ENCODE measurements around the gene ATP6V0D1.

Gene ATP6V0D1

GRCh38 chr16:67426022-67426421, 54.9 kb downstream of the ATP6V0D1 start:
- Histone ChIP-seq H2AFZ (ENCODE audit: low read length, unreplicated experiment) (no peak overlapping the region), H3K79me2 (ENCODE audit: control insufficient read depth, insufficient read depth, low read length, unreplicated experiment) (no peaks in the 10 kb centered on the region), H3K27me3 (ENCODE audit: insufficient read depth, low read length) (peaks cover 28% of the 10 kb centered on the region), H3K36me3 (ENCODE audit: insufficient read depth, low read length) (no peaks in the 10 kb centered on the region), H3K4me1 (ENCODE audit: control insufficient read depth, insufficient read depth, low read length, unreplicated experiment) (no peaks in the 10 kb centered on the region), H3K4me3 (ENCODE audit: low read depth, low read length) (no peak overlapping the region), H3K27ac (ENCODE audit: low read depth, low read length) (no peak overlapping the region)

GRCh38 chr16:67425580-67425979, 55.4 kb downstream of the ATP6V0D1 start:
- Histone ChIP-seq H3K79me2 (ENCODE audit: control insufficient read depth, insufficient read depth, low read length, unreplicated experiment) (no peaks in the 10 kb centered on the region), H3K27me3 (ENCODE audit: insufficient read depth, low read length) (peaks cover 27% of the 10 kb centered on the region), H3K27ac (ENCODE audit: low read depth, low read length) (no peak overlapping the region), H3K4me3 (ENCODE audit: low read depth, low read length) (no peak overlapping the region), H3K36me3 (ENCODE audit: insufficient read depth, low read length) (no peaks in the 10 kb centered on the region), H2AFZ (ENCODE audit: low read length, unreplicated experiment) (no peak overlapping the region), H3K4me1 (ENCODE audit: control insufficient read depth, insufficient read depth, low read length, unreplicated experiment) (no peaks in the 10 kb centered on the region)

- Histone ChIP-seq H2AFZ (ENCODE audit: low read length, unreplicated experiment) (no peak overlapping the region), H3K4me1 (ENCODE audit: control insufficient read depth, insufficient read depth, low read length, unreplicated experiment) (no peaks in the 10 kb centered on the region), H3K27me3 (ENCODE audit: insufficient read depth, low read length) (peaks cover 22% of the 10 kb centered on the region), H3K79me2 (ENCODE audit: control insufficient read depth, insufficient read depth, low read length, unreplicated experiment) (no peaks in the 10 kb centered on the region), H3K4me3 (ENCODE audit: low read depth, low read length) (no peak overlapping the region), H3K36me3 (ENCODE audit: insufficient read depth, low read length) (no peaks in the 10 kb centered on the region), H3K27ac (ENCODE audit: low read depth, low read length) (no peak overlapping the region)
Observed at GRCh38 chr16:67425061-67425460, 55.9 kb downstream of the ATP6V0D1 start.

GRCh38 chr16:67424261-67424615, 56.7 kb downstream of the ATP6V0D1 start:
- H3K4me3 ChIP-seq (ENCODE audit: low read depth, low read length): no peak overlapping the region
- H3K4me1 ChIP-seq (ENCODE audit: control insufficient read depth, insufficient read depth, low read length, unreplicated experiment): no peaks in the 10 kb centered on the region
- H2AFZ ChIP-seq (ENCODE audit: low read length, unreplicated experiment): no peak overlapping the region
- H3K36me3 ChIP-seq (ENCODE audit: insufficient read depth, low read length): no peaks in the 10 kb centered on the region
- no peaks in the 10 kb centered on the region for H3K79me2 ChIP-seq (ENCODE audit: control insufficient read depth, insufficient read depth, low read length, unreplicated experiment)
- H3K27me3 ChIP-seq (ENCODE audit: insufficient read depth, low read length): peaks cover 13% of the 10 kb centered on the region
- no peak overlapping the region for H3K27ac ChIP-seq (ENCODE audit: low read depth, low read length)

- no peaks in the 10 kb centered on the region for H3K79me2 ChIP-seq (ENCODE audit: control insufficient read depth, insufficient read depth, low read length, unreplicated experiment)
- H2AFZ ChIP-seq (ENCODE audit: low read length, unreplicated experiment): no peak overlapping the region
- no peak overlapping the region for H3K4me3 ChIP-seq (ENCODE audit: low read depth, low read length)
- H3K36me3 ChIP-seq (ENCODE audit: insufficient read depth, low read length): no peaks in the 10 kb centered on the region
- H3K4me1 ChIP-seq (ENCODE audit: control insufficient read depth, insufficient read depth, low read length, unreplicated experiment): no peaks in the 10 kb centered on the region
- H3K27ac ChIP-seq (ENCODE audit: low read depth, low read length): no peak overlapping the region
- peaks cover 9% of the 10 kb centered on the region; the same call in 1 of the 2 replicates for H3K27me3 ChIP-seq (ENCODE audit: insufficient read depth, low read length)
Observed at GRCh38 chr16:67423611-67424260, 57.2 kb downstream of the ATP6V0D1 start.

- Histone ChIP-seq H3K4me1 (ENCODE audit: control insufficient read depth, insufficient read depth, low read length, unreplicated experiment) (no peaks in the 10 kb centered on the region), H3K27ac (ENCODE audit: low read depth, low read length) (no peak overlapping the region), H3K4me3 (ENCODE audit: low read depth, low read length) (no peak overlapping the region), H3K79me2 (ENCODE audit: control insufficient read depth, insufficient read depth, low read length, unreplicated experiment) (no peaks in the 10 kb centered on the region), H3K27me3 (ENCODE audit: insufficient read depth, low read length) (0 out of 2 replicates have a peak, but pooled peaks cover 9% of the 10 kb centered on the region), H2AFZ (ENCODE audit: low read length, unreplicated experiment) (no peak overlapping the region), H3K36me3 (ENCODE audit: insufficient read depth, low read length) (no peaks in the 10 kb centered on the region)
Observed at GRCh38 chr16:67423015-67423414, 57.9 kb downstream of the ATP6V0D1 start.

GRCh38 chr16:67421030-67421429, 59.9 kb downstream of the ATP6V0D1 start:
- Histone ChIP-seq H3K4me3 (ENCODE audit: low read depth, low read length) (no peak overlapping the region), H3K4me1 (ENCODE audit: control insufficient read depth, insufficient read depth, low read length, unreplicated experiment) (no peaks in the 10 kb centered on the region), H2AFZ (ENCODE audit: low read length, unreplicated experiment) (no peak overlapping the region), H3K79me2 (ENCODE audit: control insufficient read depth, insufficient read depth, low read length, unreplicated experiment) (no peaks in the 10 kb centered on the region), H3K27me3 (ENCODE audit: insufficient read depth, low read length) (0 out of 2 replicates have a peak, but pooled peaks cover 9% of the 10 kb centered on the region), H3K27ac (ENCODE audit: low read depth, low read length) (no peak overlapping the region), H3K36me3 (ENCODE audit: insufficient read depth, low read length) (no peaks in the 10 kb centered on the region)

- Histone ChIP-seq H3K36me3 (ENCODE audit: insufficient read depth, low read length) (no peaks in the 10 kb centered on the region), H3K4me1 (ENCODE audit: control insufficient read depth, insufficient read depth, low read length, unreplicated experiment) (no peaks in the 10 kb centered on the region), H2AFZ (ENCODE audit: low read length, unreplicated experiment) (no peak overlapping the region), H3K79me2 (ENCODE audit: control insufficient read depth, insufficient read depth, low read length, unreplicated experiment) (peaks cover 4% of the 10 kb centered on the region), H3K27me3 (ENCODE audit: insufficient read depth, low read length) (no peaks in the 10 kb centered on the region), H3K27ac (ENCODE audit: low read depth, low read length) (no peak overlapping the region), H3K4me3 (ENCODE audit: low read depth, low read length) (no peak overlapping the region)
Observed at GRCh38 chr16:67419931-67420330, 61.0 kb downstream of the ATP6V0D1 start.

- no peaks in the 10 kb centered on the region for H3K36me3 ChIP-seq (ENCODE audit: insufficient read depth, low read length)
- H3K79me2 ChIP-seq (ENCODE audit: control insufficient read depth, insufficient read depth, low read length, unreplicated experiment): peaks cover 5% of the 10 kb centered on the region
- no peaks in the 10 kb centered on the region for H3K27me3 ChIP-seq (ENCODE audit: insufficient read depth, low read length)
- H3K4me3 ChIP-seq (ENCODE audit: low read depth, low read length): no peak overlapping the region
- H3K27ac ChIP-seq (ENCODE audit: low read depth, low read length): no peak overlapping the region
- H3K4me1 ChIP-seq (ENCODE audit: control insufficient read depth, insufficient read depth, low read length, unreplicated experiment): no peaks in the 10 kb centered on the region
- H2AFZ ChIP-seq (ENCODE audit: low read length, unreplicated experiment): no peak overlapping the region
Observed at GRCh38 chr16:67419502-67419901, 61.5 kb downstream of the ATP6V0D1 start.

GRCh38 chr16:67417333-67418061, 63.5 kb downstream of the ATP6V0D1 start:
- Histone ChIP-seq H3K27me3 (ENCODE audit: insufficient read depth, low read length) (no peaks in the 10 kb centered on the region), H3K27ac (ENCODE audit: low read depth, low read length) (no peak overlapping the region), H3K4me3 (ENCODE audit: low read depth, low read length) (no peak overlapping the region), H2AFZ (ENCODE audit: low read length, unreplicated experiment) (no peak overlapping the region), H3K4me1 (ENCODE audit: control insufficient read depth, insufficient read depth, low read length, unreplicated experiment) (peaks cover 4% of the 10 kb centered on the region), H3K79me2 (ENCODE audit: control insufficient read depth, insufficient read depth, low read length, unreplicated experiment) (peaks cover 8% of the 10 kb centered on the region), H3K36me3 (ENCODE audit: insufficient read depth, low read length) (no peaks in the 10 kb centered on the region)

All from ACC112 (cell line).